Hepatocyte (in vitro differentiated cells): ENCODE results near the gene ALPK1.

Source experiments
- CTCF ChIP-seq: fragments of 200-600 bp; sonication (generic); IDR thresholded peaks from 2 replicates; pipeline ENCODE4 v1.5.1; 2016; ENCODE audit warnings: antibody characterized with exemption, mild to moderate bottlenecking; ENCODE audit not compliant: poor library complexity
- EZH2 ChIP-seq: fragments of 200-600 bp; sonication (generic); IDR thresholded peaks from 2 replicates; pipeline ENCODE4 v1.6.1; 2016; ENCODE audit warnings: antibody characterized with exemption, mild to moderate bottlenecking, borderline replicate concordance
- EZH2phosphoT487 ChIP-seq: fragments of 200-600 bp; sonication (generic); IDR thresholded peaks from one replicate; pipeline ENCODE4 v1.6.1; 2018; ENCODE audit warnings: antibody characterized with exemption, mild to moderate bottlenecking, low read depth, moderate library complexity; ENCODE audit not compliant: unreplicated experiment, severe bottlenecking

- no peak for TF ChIP-seq CTCF
- TF ChIP-seq EZH2, result no peak
- no peak for TF ChIP-seq EZH2phosphoT487
Observed at GRCh38 chr4:112453321-112453720, 156.2 kb downstream of the ALPK1 start.
